ENCODE results near the gene PRPS2. TPM values are rescaled to one million over a fixed set of nuclear protein-coding genes. Genes with fewer than 3 reads are reported as not detected.

Gene PRPS2
- total RNA-seq, 1 experiment from 2014 or later, result 73.9 TPM

DNA sequence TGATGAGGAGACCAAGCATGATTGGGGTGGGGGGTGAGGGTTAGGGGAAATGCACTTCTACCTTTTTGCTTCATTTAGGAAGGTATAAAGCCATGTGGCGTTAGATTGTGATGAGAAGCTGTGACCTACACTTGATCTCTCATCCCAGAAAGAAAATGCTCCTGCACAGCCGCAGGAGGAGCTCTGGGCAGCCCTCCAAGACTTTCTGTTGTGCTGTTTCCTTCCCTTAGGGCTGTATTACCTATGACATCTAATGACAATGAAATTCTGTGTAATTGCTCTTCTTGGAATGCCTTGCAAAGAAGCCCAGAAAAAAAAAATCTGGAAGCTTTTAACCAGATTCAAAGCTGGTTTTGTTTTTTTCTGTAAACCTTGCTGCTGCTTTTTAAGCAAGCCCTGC, 13.4 kb downstream of the PRPS2 start:
- intact Hi-C loops (cut with micrococcal nuclease), result no loop called here
- no peaks in the 10 kb centered on the region for H3F3A ChIP-seq (ENCODE audit: low read length, unreplicated experiment)
- DNase-seq (peak; percentile 70), ATAC-seq (peak; percentile 81)
- H3K9ac ChIP-seq (ENCODE audit: low read length), result no peak overlapping the region
- H2AFZ ChIP-seq (ENCODE audit: low read length), result no peak overlapping the region
- H3K27ac ChIP-seq (ENCODE audit: low read length), result peak overlapping the region; percentile 64
- H3K79me2 ChIP-seq (ENCODE audit: low read length), result no peaks in the 10 kb centered on the region
- H3K4me3 ChIP-seq (ENCODE audit: low read length), result 0 out of 2 replicates have a peak overlapping the region, but pooled peaks have one; percentile 20
- no TSS peak for BruUV-seq (replicated peaks)
- H3K9me3 ChIP-seq (ENCODE audit: low read length), result no peaks in the 10 kb centered on the region
- peaks cover 23% of the 10 kb centered on the region for H3K4me1 ChIP-seq (ENCODE audit: insufficient read depth, low read length)
- H3K9me2 ChIP-seq (replicated peaks; ENCODE audit: low read length), result no peaks in the 10 kb centered on the region
- peak overlapping the region; percentile 51 for H3K4me2 ChIP-seq (ENCODE audit: low read length)
- POLR2A ChIA-PET (ENCODE audit: unreplicated experiment), result no interaction called here
- peaks cover 10% of the 10 kb centered on the region; the same call in 1 of the 2 replicates for H3K36me3 ChIP-seq (ENCODE audit: low read depth, low read length)
- H4K20me1 ChIP-seq (ENCODE audit: low read length), result no peaks in the 10 kb centered on the region
- CTCF ChIA-PET, result interaction anchor here (0.5 to 2.2 kb wide), 2 partner anchors 10 to 363 kb away, joined by 4 to 8 read pairs; no protein-coding TSS in a partner anchor
- no peaks in the 10 kb centered on the region for H3K27me3 ChIP-seq (ENCODE audit: low read length)
- TF ChIP-seq EZH2 (IDR thresholded peaks at IDR 0.05; ENCODE audit: low read length, unreplicated experiment), result no peak
- TF ChIP-seq, protein P1, sequence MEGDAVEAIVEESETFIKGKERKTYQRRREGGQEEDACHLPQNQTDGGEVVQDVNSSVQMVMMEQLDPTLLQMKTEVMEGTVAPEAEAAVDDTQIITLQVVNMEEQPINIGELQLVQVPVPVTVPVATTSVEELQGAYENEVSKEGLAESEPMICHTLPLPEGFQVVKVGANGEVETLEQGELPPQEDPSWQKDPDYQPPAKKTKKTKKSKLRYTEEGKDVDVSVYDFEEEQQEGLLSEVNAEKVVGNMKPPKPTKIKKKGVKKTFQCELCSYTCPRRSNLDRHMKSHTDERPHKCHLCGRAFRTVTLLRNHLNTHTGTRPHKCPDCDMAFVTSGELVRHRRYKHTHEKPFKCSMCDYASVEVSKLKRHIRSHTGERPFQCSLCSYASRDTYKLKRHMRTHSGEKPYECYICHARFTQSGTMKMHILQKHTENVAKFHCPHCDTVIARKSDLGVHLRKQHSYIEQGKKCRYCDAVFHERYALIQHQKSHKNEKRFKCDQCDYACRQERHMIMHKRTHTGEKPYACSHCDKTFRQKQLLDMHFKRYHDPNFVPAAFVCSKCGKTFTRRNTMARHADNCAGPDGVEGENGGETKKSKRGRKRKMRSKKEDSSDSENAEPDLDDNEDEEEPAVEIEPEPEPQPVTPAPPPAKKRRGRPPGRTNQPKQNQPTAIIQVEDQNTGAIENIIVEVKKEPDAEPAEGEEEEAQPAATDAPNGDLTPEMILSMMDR (conservative IDR thresholded peaks at IDR 0.05; ENCODE audit: low read depth, low read length), result no peak
- TF ChIP-seq EZH2phosphoT487 (IDR thresholded peaks at IDR 0.05; ENCODE audit: borderline replicate concordance, low read length), result no peak

DNA sequence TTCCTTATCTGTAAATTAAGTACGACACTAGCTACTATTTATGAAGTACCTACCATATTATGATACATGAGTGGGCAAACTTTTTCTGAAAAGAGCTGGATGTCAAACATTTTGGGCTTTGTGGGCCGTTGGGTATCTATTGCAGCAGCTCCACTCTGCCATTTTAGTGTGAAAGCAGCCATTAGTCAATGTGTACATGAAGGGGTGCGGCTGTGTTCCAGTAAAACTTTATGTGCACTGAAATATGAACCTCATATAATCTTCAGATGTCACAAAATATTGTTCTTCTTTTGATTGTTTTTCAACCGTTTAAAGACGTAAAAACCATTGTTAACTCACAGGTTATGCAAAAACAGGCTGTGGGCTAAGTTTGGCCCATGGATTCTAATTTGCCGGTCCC, 14.1 kb downstream of the PRPS2 start:
- H3K36me3 ChIP-seq (ENCODE audit: low read depth, low read length), result peaks cover 16% of the 10 kb centered on the region; the same call in 1 of the 2 replicates
- TF ChIP-seq EZH2phosphoT487 (IDR thresholded peaks at IDR 0.05; ENCODE audit: borderline replicate concordance, low read length) (no peak), EZH2 (IDR thresholded peaks at IDR 0.05; ENCODE audit: low read length, unreplicated experiment) (no peak)
- TF ChIP-seq, protein P1 (conservative IDR thresholded peaks at IDR 0.05; ENCODE audit: low read depth, low read length), result no peak
- H3K4me1 ChIP-seq (ENCODE audit: insufficient read depth, low read length), result peaks cover 23% of the 10 kb centered on the region
- peak; percentile 50 for DNase-seq
- no peaks in the 10 kb centered on the region for H4K20me1 ChIP-seq (ENCODE audit: low read length)
- H3K27ac ChIP-seq (ENCODE audit: low read length), result peak overlapping the region; percentile 64
- H3K9ac ChIP-seq (ENCODE audit: low read length), result no peak overlapping the region
- ChIA-PET POLR2A (ENCODE audit: unreplicated experiment) (no interaction called here), CTCF (interaction anchor here (0.5 to 2.2 kb wide), 2 partner anchors 9 to 363 kb away, joined by 4 to 8 read pairs; no protein-coding TSS in a partner anchor)
- no peak overlapping the region for H2AFZ ChIP-seq (ENCODE audit: low read length)
- 0 out of 2 replicates have a peak overlapping the region, but pooled peaks have one; percentile 20 for H3K4me3 ChIP-seq (ENCODE audit: low read length)
- peak overlapping the region; percentile 51 for H3K4me2 ChIP-seq (ENCODE audit: low read length)
- no peaks in the 10 kb centered on the region for H3F3A ChIP-seq (ENCODE audit: low read length, unreplicated experiment)
- no peaks in the 10 kb centered on the region for H3K9me2 ChIP-seq (replicated peaks; ENCODE audit: low read length)
- H3K27me3 ChIP-seq (ENCODE audit: low read length), result no peaks in the 10 kb centered on the region
- intact Hi-C loops (cut with micrococcal nuclease), result no loop called here
- no peaks in the 10 kb centered on the region for H3K9me3 ChIP-seq (ENCODE audit: low read length)
- BruUV-seq (replicated peaks), result no TSS peak
- no peaks in the 10 kb centered on the region for H3K79me2 ChIP-seq (ENCODE audit: low read length)
- peak; percentile 82 for ATAC-seq

DNA sequence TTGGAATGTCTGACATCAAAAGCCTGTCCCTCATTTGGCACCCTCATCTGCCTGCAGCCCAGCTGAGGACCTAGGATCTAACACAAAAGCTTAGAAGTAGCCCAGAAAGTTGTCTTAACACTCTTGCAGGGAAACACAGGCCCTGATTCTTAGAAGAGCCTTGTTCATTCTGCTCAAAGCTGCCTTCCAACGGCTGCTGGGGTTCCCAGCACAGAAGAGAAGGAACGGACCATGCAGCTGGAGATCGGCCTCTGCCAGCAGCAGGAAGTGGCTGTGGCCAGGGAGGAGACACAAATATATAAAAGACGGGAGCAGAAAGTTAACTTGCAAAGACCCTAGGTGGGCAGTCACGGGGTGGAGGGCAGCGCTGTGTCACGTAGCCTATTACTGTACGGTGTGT, 20.4 kb downstream of the PRPS2 start:
- no peak overlapping the region for H3K4me3 ChIP-seq (ENCODE audit: low read length)
- no peaks in the 10 kb centered on the region for H3K27me3 ChIP-seq (ENCODE audit: low read length)
- no peaks in the 10 kb centered on the region for H3K4me1 ChIP-seq (ENCODE audit: insufficient read depth, low read length)
- DNase-seq (no peak), ATAC-seq (no peak)
- H3K79me2 ChIP-seq (ENCODE audit: low read length), result no peaks in the 10 kb centered on the region
- H3K36me3 ChIP-seq (ENCODE audit: low read depth, low read length), result peaks cover 13% of the 10 kb centered on the region; the same call in 1 of the 2 replicates
- no peaks in the 10 kb centered on the region for H3F3A ChIP-seq (ENCODE audit: low read length, unreplicated experiment)
- no peak overlapping the region for H3K9ac ChIP-seq (ENCODE audit: low read length)
- CTCF ChIA-PET, result no interaction called here
- H2AFZ ChIP-seq (ENCODE audit: low read length), result no peak overlapping the region
- no peaks in the 10 kb centered on the region for H3K9me2 ChIP-seq (replicated peaks; ENCODE audit: low read length)
- no peak overlapping the region for H3K27ac ChIP-seq (ENCODE audit: low read length)
- H3K9me3 ChIP-seq (ENCODE audit: low read length), result no peaks in the 10 kb centered on the region
- TF ChIP-seq EZH2phosphoT487 (IDR thresholded peaks at IDR 0.05; ENCODE audit: borderline replicate concordance, low read length), result no peak
- TF ChIP-seq, protein P1 (conservative IDR thresholded peaks at IDR 0.05; ENCODE audit: low read depth, low read length), result no peak
- no peak for TF ChIP-seq EZH2 (IDR thresholded peaks at IDR 0.05; ENCODE audit: low read length, unreplicated experiment)
- no peak overlapping the region for H3K4me2 ChIP-seq (ENCODE audit: low read length)
- BruUV-seq (replicated peaks), result no TSS peak
- POLR2A ChIA-PET (ENCODE audit: unreplicated experiment), result no interaction called here
- intact Hi-C loops (cut with micrococcal nuclease), result no loop called here
- no peaks in the 10 kb centered on the region for H4K20me1 ChIP-seq (ENCODE audit: low read length)

All from PC-3 (cell line).